Measurements from ENCODE around the gene UNC5B.

GRCh38 chr10:71250842-71251241 is 38.5 kb downstream of the UNC5B start:
- no peak for TF ChIP-seq POLR2A (IDR thresholded peaks at IDR 0.05)
- TF ChIP-seq CTCF (IDR thresholded peaks at IDR 0.05): no peak
- no peak for TF ChIP-seq POLR2AphosphoS5 (IDR thresholded peaks at IDR 0.05)

Measured in sigmoid colon (tissue), 4 donors.